ENCODE results near the gene VAPA.
"Not testable (repeated sequence)": the region's sequence is repeated elsewhere in the genome, so short reads cannot be mapped to it uniquely, and the experiment has no call there.

DNA sequence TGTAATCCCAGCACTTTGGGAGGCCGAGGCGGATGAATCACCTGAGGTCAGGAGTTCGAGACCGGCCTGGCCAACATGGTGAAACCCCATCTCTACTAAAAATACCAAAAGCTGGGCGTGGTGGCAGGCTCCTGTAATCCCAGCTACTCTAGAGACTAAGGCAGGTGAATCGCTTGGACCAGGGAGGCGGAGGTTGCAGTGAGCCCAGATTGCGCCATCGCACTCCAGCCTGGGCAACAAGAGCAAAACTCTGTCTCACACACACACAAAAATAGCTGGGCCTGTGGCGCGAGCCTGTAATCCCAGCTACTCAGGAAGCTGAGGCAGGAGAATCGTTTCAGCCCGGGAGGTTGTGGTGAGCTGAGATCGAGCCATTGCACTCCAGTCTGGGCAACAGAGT lies 11.6 kb upstream of the VAPA start:
- TF ChIP-seq, protein P1, sequence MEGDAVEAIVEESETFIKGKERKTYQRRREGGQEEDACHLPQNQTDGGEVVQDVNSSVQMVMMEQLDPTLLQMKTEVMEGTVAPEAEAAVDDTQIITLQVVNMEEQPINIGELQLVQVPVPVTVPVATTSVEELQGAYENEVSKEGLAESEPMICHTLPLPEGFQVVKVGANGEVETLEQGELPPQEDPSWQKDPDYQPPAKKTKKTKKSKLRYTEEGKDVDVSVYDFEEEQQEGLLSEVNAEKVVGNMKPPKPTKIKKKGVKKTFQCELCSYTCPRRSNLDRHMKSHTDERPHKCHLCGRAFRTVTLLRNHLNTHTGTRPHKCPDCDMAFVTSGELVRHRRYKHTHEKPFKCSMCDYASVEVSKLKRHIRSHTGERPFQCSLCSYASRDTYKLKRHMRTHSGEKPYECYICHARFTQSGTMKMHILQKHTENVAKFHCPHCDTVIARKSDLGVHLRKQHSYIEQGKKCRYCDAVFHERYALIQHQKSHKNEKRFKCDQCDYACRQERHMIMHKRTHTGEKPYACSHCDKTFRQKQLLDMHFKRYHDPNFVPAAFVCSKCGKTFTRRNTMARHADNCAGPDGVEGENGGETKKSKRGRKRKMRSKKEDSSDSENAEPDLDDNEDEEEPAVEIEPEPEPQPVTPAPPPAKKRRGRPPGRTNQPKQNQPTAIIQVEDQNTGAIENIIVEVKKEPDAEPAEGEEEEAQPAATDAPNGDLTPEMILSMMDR (conservative IDR thresholded peaks at IDR 0.05; ENCODE audit: low read length), result not testable (repeated sequence)
- not testable (repeated sequence) for TF ChIP-seq EZH2phosphoT487 (IDR thresholded peaks at IDR 0.05; ENCODE audit: borderline replicate concordance, low read depth, low read length)
